Activated CD8-positive, alpha-beta memory T cell treated with anti-CD3 and anti-CD28 coated beads for 36 hours (primary cell): ENCODE results near the gene HVCN1. TPM values are rescaled to one million over a fixed set of nuclear protein-coding genes. Genes with fewer than 3 reads are reported as not detected.
"Not testable (repeated sequence)": the region's sequence is repeated elsewhere in the genome, so short reads cannot be mapped to it uniquely, and the experiment has no call there.

Source experiments
- CTCF ChIA-PET: fragments of 350-600 bp; sonication (Branson Sonifier 250); formaldehyde crosslinking; loops from one replicate; lab custom pipeline; 2021; ENCODE audit warnings: antibody characterized with exemption; lab: Charles Lee
- POLR2A ChIA-PET: fragments of 350-600 bp; sonication (Branson Sonifier 250); formaldehyde crosslinking; loops from one replicate; lab custom pipeline; 2021; ENCODE audit warnings: antibody characterized with exemption; lab: Charles Lee
- total RNA-seq, 2 experiments: library from RNA; stranded (reverse); gene quantifications; one replicate each; pipeline ENCODE4 v1.2.3, GENCODE V29; 2021

Gene HVCN1, protein sequence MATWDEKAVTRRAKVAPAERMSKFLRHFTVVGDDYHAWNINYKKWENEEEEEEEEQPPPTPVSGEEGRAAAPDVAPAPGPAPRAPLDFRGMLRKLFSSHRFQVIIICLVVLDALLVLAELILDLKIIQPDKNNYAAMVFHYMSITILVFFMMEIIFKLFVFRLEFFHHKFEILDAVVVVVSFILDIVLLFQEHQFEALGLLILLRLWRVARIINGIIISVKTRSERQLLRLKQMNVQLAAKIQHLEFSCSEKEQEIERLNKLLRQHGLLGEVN
- 10 to 100 TPM; 30.3 to 30.8 TPM for total RNA-seq

DNA sequence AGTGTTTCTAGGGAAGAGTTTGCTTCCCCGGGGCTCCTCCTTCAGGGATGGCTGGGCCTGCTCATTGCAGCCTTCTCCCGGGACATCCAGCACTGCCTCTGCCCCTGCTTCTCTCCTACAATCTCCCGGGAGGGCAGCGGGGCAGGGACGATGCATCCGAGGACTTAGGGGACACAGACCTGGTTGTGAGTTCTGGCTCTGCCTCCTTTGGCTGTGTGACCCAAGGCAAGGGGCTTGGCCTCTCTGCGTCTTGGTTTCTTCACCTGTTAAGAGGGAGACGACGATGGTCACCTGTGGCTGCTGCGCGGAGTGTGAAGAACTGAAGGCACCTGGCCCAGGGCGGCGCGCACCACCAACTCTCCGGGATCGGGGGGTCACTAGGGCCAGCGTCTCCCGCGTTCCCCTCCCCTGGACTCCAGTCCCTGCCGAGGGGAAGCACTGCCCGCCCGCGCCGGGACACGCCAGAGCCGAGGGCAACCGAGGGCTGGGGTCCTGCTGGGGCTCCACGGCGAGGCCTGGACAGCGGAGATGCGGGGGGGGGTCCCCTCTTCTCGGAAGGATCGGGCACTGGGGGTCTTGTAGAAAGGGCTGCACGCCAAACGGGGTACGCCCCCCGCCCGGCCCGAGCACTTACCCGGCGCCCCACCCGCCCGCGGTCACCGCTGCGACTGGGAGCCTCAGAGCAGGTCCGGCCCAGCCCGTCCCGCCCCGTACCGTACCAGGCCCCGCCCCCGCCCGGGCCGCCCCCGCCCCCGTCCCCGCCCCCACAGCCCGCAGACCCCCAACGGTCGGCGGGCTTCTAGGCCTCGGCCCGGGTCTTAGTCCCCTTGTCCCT is at the start of gene HVCN1:
Gene HVCN1, minus strand, starts transcription at position 670 of the 835 bp plus-strand sequence. CDS start 5,870 bp downstream, outside the sequence.
- POLR2A ChIA-PET: no interaction called here

DNA sequence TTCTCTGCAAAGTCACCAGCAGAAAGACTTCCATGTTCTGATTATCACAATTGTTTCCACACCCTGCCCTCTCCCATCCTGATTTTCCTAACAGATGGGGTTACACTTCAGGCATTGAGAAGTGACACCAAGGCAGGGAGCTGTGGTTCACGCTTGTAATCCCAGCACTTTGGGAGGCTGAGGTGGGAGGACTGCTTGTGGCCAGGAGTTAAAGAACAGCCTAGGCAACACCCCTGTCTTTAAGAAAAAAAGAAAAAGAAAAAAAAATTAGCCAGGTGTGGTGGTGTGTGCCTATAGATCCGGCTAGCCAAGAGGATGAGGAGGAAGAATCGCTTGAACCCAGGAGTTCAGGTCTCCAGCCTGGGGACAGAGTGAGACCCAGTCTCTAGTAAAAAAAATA is 48.6 kb upstream of the HVCN1 start:
- CTCF ChIA-PET: interaction anchor here (0.7 to 1.3 kb wide), 3 partner anchors 10 to 658 kb away, joined by 3 to 4 read pairs (median 4); no protein-coding TSS in a partner anchor
- POLR2A ChIA-PET: interaction anchor here (0.6 to 0.7 kb wide), 2 partner anchors 237 to 724 kb away, joined by 5 to 9 read pairs; no protein-coding TSS in a partner anchor

More for the DNA sequence above, at the start of gene HVCN1:
- CTCF ChIA-PET: no interaction called here

DNA sequence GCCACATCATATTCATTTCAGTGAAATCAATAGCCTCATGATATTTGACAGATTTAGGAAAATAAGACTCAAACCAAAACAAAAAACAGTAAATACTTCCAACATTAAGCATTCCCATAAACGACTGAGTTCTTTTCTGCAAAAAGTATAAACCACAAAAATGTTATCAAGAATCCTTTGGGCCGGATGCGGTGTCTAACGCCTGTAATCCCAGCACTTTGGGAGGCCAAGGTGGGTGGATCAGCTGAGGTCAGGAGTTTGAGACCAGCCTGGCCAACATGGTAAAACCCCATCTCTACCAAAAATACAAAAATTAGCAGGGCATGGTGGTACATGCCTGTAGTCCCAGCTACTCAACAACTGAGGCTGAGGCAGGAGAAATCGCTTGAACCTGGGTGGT is 48.1 kb upstream of the HVCN1 start:
- POLR2A ChIA-PET: interaction anchor here (0.6 to 0.7 kb wide), 2 partner anchors 152 to 724 kb away, joined by 4 to 9 read pairs; no protein-coding TSS in a partner anchor
- CTCF ChIA-PET: interaction anchor here (0.7 to 1.3 kb wide), 3 partner anchors 10 to 154 kb away, joined by 3 to 4 read pairs (median 3); no protein-coding TSS in a partner anchor

DNA sequence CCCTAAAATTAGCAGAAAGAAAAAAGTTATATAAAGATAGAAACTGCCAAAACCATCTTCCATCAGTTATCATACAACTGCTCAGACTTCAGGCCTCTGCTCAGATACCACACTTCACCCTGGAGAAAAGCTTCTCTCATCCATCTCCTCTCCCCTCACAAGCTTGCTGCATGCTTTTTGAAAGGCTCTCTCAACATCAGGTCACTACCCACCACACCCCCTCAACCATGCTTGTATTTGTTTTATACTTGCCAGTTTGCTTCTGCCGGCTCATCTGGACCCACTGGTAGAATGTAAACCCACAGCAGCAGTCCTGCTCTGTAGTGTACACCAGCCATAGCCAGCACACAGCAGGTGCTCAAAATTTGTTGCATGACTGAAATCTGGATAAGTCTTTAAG is 45.0 kb upstream of the HVCN1 start:
- POLR2A ChIA-PET: interaction anchor here (0.6 kb wide), 1 partner anchor 12 kb away, joined by 6 read pairs; no protein-coding TSS in a partner anchor
- CTCF ChIA-PET: no interaction called here

- ChIA-PET POLR2A (interaction anchor here (0.5 to 0.6 kb wide), 2 partner anchors 13 to 123 kb away, joined by 4 to 6 read pairs; no protein-coding TSS in a partner anchor), CTCF (no interaction called here)
These were observed 44.3 kb upstream of the HVCN1 start for GRCh38 chr12:110733089-110733715.

DNA sequence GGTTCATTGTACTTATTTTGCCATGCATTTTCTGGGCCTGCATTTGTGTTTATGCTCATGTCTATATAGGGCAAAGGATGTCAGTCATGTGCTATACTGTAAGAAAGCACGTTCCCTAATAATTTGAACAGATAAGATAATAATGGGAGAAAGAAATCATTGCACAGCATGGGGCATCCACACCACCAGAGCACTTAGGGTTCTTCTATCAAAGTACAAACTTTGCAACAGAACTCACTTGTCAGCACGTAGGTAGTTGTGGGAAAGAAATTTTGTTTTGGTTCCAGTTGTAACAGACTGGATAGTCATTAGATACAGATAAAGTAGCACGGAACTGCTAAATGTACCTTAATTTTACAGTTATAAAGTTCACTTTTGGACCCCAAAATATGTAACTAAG is 43.7 kb upstream of the HVCN1 start:
- POLR2A ChIA-PET: interaction anchor here (0.5 kb wide), 1 partner anchor 123 kb away, joined by 4 read pairs; no protein-coding TSS in a partner anchor

GRCh38 chr12:110731479-110731878 is 42.6 kb upstream of the HVCN1 start:
- ChIA-PET POLR2A (no interaction called here), CTCF (interaction anchor here (1.8 kb wide), 1 partner anchor 95 kb away, joined by 8 read pairs; no protein-coding TSS in a partner anchor)

More for the DNA sequence above, 43.7 kb upstream of the HVCN1 start:
- CTCF ChIA-PET: no interaction called here

- POLR2A ChIA-PET: interaction anchor here (0.6 kb wide), 1 partner anchor 34 kb away, joined by 6 read pairs; no protein-coding TSS in a partner anchor
- CTCF ChIA-PET: interaction anchor here (2.1 kb wide), 1 partner anchor 13 kb away, joined by 5 read pairs; no protein-coding TSS in a partner anchor
These were observed 39.7 kb upstream of the HVCN1 start for GRCh38 chr12:110728628-110729027.

DNA sequence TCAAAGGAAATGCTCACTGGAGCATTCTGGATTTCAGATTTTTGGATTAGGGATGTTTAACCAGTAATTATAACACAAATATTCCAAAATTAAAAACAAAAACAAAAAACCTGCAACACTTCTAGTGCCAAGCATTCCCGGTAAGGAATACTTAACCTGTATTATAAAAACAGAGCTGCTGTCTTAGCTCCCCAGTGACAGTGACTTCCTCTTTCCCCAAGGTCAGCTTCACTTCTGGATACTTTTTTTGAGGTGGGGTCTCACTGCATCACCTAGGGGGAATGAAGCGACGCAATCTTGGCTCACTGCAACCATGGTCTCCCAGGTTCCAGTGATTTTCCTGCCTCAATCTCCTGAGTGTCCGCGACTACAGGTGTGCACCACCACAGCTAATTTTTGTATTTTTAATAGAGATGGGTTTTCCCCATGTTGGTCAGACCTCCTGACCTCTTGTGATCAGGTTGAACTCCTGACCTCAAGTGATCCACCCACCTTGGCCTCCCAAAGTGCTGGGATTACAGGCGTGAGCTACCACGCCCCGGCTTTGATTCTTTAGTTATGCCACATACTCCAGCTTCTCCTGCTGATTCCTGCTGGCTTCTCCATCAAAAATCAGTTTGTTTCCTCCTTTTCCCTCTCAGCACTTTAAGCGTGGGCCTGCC is 37.9 kb upstream of the HVCN1 start:
- POLR2A ChIA-PET: interaction anchor here (1.1 to 2.2 kb wide), 2 partner anchors 13 to 16 kb away, joined by 3 to 6 read pairs; partner anchors contain the start of gene PPP1CC

DNA sequence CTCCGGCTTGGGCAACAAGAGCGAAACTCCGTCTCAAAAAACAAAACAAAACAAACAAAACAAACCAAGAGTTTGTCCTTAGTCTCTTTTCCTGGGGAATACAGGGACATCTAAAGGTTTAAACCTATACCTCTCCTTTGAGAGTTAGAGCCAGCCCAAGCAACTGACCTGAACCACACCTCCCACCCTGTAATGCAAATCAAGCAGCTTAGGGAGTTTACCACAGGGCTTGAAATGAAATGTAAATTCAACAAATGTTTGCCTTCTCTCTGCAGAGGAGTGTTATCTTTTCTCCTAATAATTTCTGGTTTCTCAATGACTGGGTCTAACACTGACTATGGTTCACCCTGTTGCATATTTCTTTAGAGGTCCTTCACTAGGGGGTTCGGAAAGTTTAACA is 37.1 kb upstream of the HVCN1 start:
- CTCF ChIA-PET: no interaction called here
- POLR2A ChIA-PET: interaction anchor here (2.2 kb wide), 1 partner anchor 14 kb away, joined by 6 read pairs; no protein-coding TSS in a partner anchor

More for the DNA sequence above, 37.9 kb upstream of the HVCN1 start:
- CTCF ChIA-PET: interaction anchor here (0.9 to 2.1 kb wide), 3 partner anchors 10 to 44 kb away, joined by 3 to 5 read pairs (median 3); no protein-coding TSS in a partner anchor

GRCh38 chr12:110725267-110725666 is 36.4 kb upstream of the HVCN1 start:
- ChIA-PET CTCF (no interaction called here), POLR2A (no interaction called here)

DNA sequence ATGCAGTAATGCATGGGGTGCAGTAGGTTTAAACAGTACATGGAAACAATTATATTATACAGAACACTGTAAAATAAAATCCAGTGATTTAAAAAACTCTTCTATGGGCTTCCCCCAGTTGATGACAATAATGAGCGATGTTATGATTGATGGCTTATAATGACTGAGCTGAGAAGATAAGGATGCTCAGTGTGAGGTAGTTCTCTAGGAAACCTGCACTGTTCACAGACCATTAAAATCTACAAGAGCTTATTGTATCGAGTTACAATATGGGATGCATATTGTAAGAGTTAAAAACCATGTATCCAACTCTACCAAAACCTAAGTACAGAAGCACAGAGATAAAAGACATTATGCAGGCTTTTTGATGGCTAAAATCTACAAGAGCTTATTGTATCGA is 34.0 kb upstream of the HVCN1 start:
- CTCF ChIA-PET: not testable (repeated sequence)
- POLR2A ChIA-PET: interaction anchor here (0.6 kb wide), 1 partner anchor 12 kb away, joined by 6 read pairs; no protein-coding TSS in a partner anchor

DNA sequence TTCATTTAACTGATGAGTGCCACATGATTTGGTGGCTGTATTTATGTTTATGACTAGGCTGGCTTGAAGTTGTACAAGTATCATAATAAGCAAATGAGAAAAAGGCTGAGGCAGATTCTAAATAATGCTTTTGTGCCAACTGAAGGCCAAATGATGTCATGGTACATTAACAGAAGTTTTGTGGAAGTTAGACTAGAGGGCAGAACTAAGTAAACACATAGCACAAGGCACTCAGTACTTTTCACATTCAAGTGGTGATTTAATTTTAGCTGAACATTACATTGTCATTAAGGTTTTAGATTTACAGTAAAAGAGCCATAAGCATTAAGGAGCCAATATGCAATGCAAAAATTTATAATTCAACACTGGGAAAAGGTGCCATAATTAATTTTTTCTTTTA is 32.7 kb upstream of the HVCN1 start:
- ChIA-PET CTCF (no interaction called here), POLR2A (no interaction called here)

- ChIA-PET CTCF (interaction anchor here (1.2 kb wide), 1 partner anchor 169 kb away, joined by 3 read pairs; no protein-coding TSS in a partner anchor), POLR2A (no interaction called here)
These were observed 31.6 kb upstream of the HVCN1 start for GRCh38 chr12:110720516-110720915.

DNA sequence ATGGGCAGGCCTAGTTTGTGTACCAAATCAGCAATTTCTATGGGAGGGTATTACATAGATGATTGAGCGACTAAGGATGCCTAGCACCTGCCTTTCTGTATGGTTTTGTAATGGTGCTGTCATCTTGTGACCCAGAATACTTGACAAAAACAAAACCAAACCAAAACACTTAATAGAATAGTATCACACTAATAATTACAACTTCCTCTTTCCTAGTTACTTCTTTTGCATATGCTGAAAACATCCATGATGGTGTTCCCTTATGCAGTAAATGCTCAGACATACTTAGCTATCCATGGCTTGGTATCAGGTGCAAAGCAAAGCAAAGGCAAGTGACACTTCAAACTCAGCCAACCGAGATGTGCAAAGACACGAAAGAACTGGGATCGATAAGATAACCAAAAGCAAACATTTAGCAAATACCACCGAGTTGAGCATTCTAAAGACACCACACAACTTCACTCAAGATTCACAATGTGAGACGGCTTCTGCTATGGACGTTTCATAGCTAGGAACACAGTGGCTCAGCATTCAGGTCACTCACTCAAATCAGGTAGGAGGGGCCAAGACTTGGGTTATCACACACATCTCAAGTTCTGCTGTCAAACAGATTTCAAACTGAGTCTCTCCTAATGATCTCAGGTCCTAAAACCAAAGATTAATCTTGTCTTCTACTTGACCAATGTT is 29.4 kb upstream of the HVCN1 start:
- CTCF ChIA-PET: no interaction called here
- POLR2A ChIA-PET: no interaction called here

GRCh38 chr12:110717037-110717436 is 28.1 kb upstream of the HVCN1 start:
- ChIA-PET POLR2A (no interaction called here), CTCF (no interaction called here)

DNA sequence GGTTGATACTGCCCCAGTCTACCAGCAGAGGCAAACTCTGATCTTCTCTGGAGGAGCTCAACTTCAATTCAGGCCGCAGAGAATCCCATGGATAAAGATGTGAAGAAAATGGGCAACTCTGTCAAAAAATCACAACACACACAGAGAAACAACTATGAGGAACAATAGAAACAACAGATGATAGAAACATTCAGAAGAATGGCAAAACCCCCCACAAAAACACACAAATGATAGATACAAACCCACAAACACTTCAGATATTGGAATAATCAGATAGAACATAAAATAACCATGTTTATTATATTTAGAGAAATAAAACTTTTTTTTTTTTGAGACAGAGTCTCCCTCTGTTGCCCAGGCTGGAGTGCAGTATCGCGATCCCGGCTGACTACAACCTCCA is 20.0 kb upstream of the HVCN1 start:
- CTCF ChIA-PET: interaction anchor here (1.4 kb wide), 1 partner anchor 259 kb away, joined by 4 read pairs; the partner anchor contains the start of gene ARPC3

More for the DNA sequence above, 20.0 kb upstream of the HVCN1 start:
- POLR2A ChIA-PET: no interaction called here
